ACC112 (cell line): Measurements from ENCODE around the gene ARHGEF1.
"Not testable (repeated sequence)": the region's sequence is repeated elsewhere in the genome, so short reads cannot be mapped to it uniquely, and the experiment has no call there.

Experiments
- H2AFZ ChIP-seq: fragments of 200-600 bp; sonication (generic); one replicate; pipeline ENCODE4 v1.6.0; 2017; ENCODE audit warnings: antibody characterized with exemption, low read length; ENCODE audit not compliant: unreplicated experiment
- H3K27ac ChIP-seq: fragments of 200-600 bp; sonication (generic); 2 replicates; pipeline ENCODE4 v1.5.1; 2014; ENCODE audit warnings: low read depth, mild to moderate bottlenecking, antibody characterized with exemption, low read length, moderate library complexity
- H3K27me3 ChIP-seq: fragments of 200-600 bp; sonication (generic); 2 replicates; pipeline ENCODE4 v1.6.1; 2014; ENCODE audit warnings: mild to moderate bottlenecking, antibody characterized with exemption, low read length, moderate library complexity, mixed read lengths; ENCODE audit not compliant: insufficient read depth
- H3K36me3 ChIP-seq: fragments of 200-600 bp; sonication (generic); 2 replicates; pipeline ENCODE4 v1.6.1; 2016; ENCODE audit warnings: mild to moderate bottlenecking, antibody characterized with exemption, low read length, moderate library complexity, mixed read lengths; ENCODE audit not compliant: insufficient read depth
- H3K4me1 ChIP-seq: fragments of 200-600 bp; sonication (generic); one replicate; pipeline ENCODE4 v1.6.1; 2016; ENCODE audit warnings: low read length, mixed read lengths; ENCODE audit not compliant: insufficient read depth, unreplicated experiment, control insufficient read depth
- H3K4me3 ChIP-seq: fragments of 200-600 bp; sonication (generic); 2 replicates; pipeline ENCODE4 v1.5.1; 2014; ENCODE audit warnings: mild to moderate bottlenecking, low read depth, low read length
- H3K79me2 ChIP-seq: fragments of 200-600 bp; sonication (generic); one replicate; pipeline ENCODE4 v1.6.0; 2016; ENCODE audit warnings: low read length; ENCODE audit not compliant: control insufficient read depth, unreplicated experiment, insufficient read depth

ARHGEF1 gene

GRCh38 chr19:41937525-41938468 lies 54.8 kb downstream of the ARHGEF1 start:
- no peak overlapping the region for H2AFZ ChIP-seq
- no peak overlapping the region for H3K4me3 ChIP-seq
- no peaks in the 10 kb centered on the region for H3K36me3 ChIP-seq
- H3K27ac ChIP-seq, result no peak overlapping the region
- peaks cover 15% of the 10 kb centered on the region for H3K4me1 ChIP-seq
- H3K27me3 ChIP-seq, result peaks cover 8% of the 10 kb centered on the region; the same call in 1 of the 2 replicates
- H3K79me2 ChIP-seq, result no peaks in the 10 kb centered on the region

- not testable (repeated sequence) for H3K4me3 ChIP-seq, H3K36me3 ChIP-seq, H3K27me3 ChIP-seq, H2AFZ ChIP-seq, H3K27ac ChIP-seq, H3K79me2 ChIP-seq
- peaks cover 15% of the 10 kb centered on the region for H3K4me1 ChIP-seq
Observed at GRCh38 chr19:41939209-41939608, 56.2 kb downstream of the ARHGEF1 start.

- Histone ChIP-seq H2AFZ (peak overlapping the region; percentile 38), H3K4me1 (peaks cover 15% of the 10 kb centered on the region), H3K27me3 (no peaks in the 10 kb centered on the region), H3K79me2 (no peaks in the 10 kb centered on the region), H3K27ac (no peak overlapping the region), H3K36me3 (no peaks in the 10 kb centered on the region), H3K4me3 (peak overlapping the region; percentile 81)
Observed at GRCh38 chr19:41939861-41940730, 57.1 kb downstream of the ARHGEF1 start.

- peak overlapping the region; percentile 38 for H2AFZ ChIP-seq
- H3K4me3 ChIP-seq, result peak overlapping the region; percentile 81
- H3K79me2 ChIP-seq, result no peaks in the 10 kb centered on the region
- H3K4me1 ChIP-seq, result peaks cover 13% of the 10 kb centered on the region
- no peak overlapping the region for H3K27ac ChIP-seq
- H3K27me3 ChIP-seq, result no peaks in the 10 kb centered on the region
- H3K36me3 ChIP-seq, result no peaks in the 10 kb centered on the region
Observed at GRCh38 chr19:41940731-41941409, 57.9 kb downstream of the ARHGEF1 start.

GRCh38 chr19:41941410-41942202 lies 58.6 kb downstream of the ARHGEF1 start:
- Histone ChIP-seq H3K4me1 (peaks cover 6% of the 10 kb centered on the region), H3K4me3 (no peak overlapping the region), H3K27ac (no peak overlapping the region), H3K36me3 (no peaks in the 10 kb centered on the region), H2AFZ (no peak overlapping the region), H3K79me2 (no peaks in the 10 kb centered on the region), H3K27me3 (no peaks in the 10 kb centered on the region)

- no peaks in the 10 kb centered on the region for H3K4me1 ChIP-seq
- H3K27ac ChIP-seq, result no peak overlapping the region
- H3K79me2 ChIP-seq, result no peaks in the 10 kb centered on the region
- no peaks in the 10 kb centered on the region for H3K27me3 ChIP-seq
- no peak overlapping the region for H3K4me3 ChIP-seq
- H3K36me3 ChIP-seq, result no peaks in the 10 kb centered on the region
- H2AFZ ChIP-seq, result no peak overlapping the region
Observed at GRCh38 chr19:41944336-41944735, 61.4 kb downstream of the ARHGEF1 start.

GRCh38 chr19:41945135-41945766 lies 62.3 kb downstream of the ARHGEF1 start:
- no peak overlapping the region for H3K27ac ChIP-seq
- no peaks in the 10 kb centered on the region for H3K27me3 ChIP-seq
- H2AFZ ChIP-seq, result no peak overlapping the region
- no peaks in the 10 kb centered on the region for H3K36me3 ChIP-seq
- H3K4me3 ChIP-seq, result no peak overlapping the region
- H3K79me2 ChIP-seq, result no peaks in the 10 kb centered on the region
- H3K4me1 ChIP-seq, result no peaks in the 10 kb centered on the region

GRCh38 chr19:41947091-41947490 lies 64.1 kb downstream of the ARHGEF1 start:
- Histone ChIP-seq H3K27me3 (no peaks in the 10 kb centered on the region), H3K79me2 (no peaks in the 10 kb centered on the region), H3K4me3 (no peak overlapping the region), H3K27ac (no peak overlapping the region), H3K36me3 (no peaks in the 10 kb centered on the region), H2AFZ (no peak overlapping the region), H3K4me1 (no peaks in the 10 kb centered on the region)

GRCh38 chr19:41951686-41952172 lies 68.7 kb downstream of the ARHGEF1 start:
- H2AFZ ChIP-seq, result no peak overlapping the region

More at GRCh38 chr19:41951686-41952172, 68.7 kb downstream of the ARHGEF1 start:
- Histone ChIP-seq H3K27me3 (no peaks in the 10 kb centered on the region), H3K27ac (no peak overlapping the region), H3K79me2 (no peaks in the 10 kb centered on the region), H3K4me3 (peak overlapping the region; percentile 51; the same call in 1 of the 2 replicates), H3K36me3 (no peaks in the 10 kb centered on the region), H3K4me1 (no peaks in the 10 kb centered on the region)
